HG02938 (cell line): Measurements from ENCODE around the gene PCDHB14.

ENCODE experiments used
- ATAC-seq: cut with Tn5 transposase; IDR thresholded peaks from one replicate; pipeline ENCODE4 v1.9.1; 2021; ENCODE audit warnings: mild to moderate bottlenecking, moderate library complexity; ENCODE audit not compliant: unreplicated experiment

The PCDHB14 gene

GRCh38 chr5:141269195-141269594 is 46.1 kb downstream of the PCDHB14 start:
- ATAC-seq: no peak

DNA sequence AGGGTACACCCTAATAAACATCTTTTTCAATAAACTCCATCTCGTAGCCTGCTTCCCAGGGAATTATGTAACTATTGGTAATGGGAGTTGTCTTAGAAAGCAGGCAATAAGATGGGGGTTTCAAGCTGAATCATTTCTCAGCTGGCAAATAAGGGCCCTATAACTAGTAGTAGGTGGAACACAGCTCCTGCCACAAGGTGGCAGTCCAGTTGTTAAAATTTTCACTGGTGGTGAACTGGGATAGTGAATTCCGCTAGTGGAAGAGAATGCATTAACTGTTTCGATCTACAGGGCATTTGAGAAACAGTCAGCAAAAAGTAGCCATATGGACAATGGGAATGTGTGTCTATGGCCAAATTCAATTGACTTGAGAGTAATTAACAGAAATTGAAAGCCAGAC is 49.8 kb downstream of the PCDHB14 start:
- ATAC-seq: no peak
